ENCODE measurements around the gene GFPT2.

DNA sequence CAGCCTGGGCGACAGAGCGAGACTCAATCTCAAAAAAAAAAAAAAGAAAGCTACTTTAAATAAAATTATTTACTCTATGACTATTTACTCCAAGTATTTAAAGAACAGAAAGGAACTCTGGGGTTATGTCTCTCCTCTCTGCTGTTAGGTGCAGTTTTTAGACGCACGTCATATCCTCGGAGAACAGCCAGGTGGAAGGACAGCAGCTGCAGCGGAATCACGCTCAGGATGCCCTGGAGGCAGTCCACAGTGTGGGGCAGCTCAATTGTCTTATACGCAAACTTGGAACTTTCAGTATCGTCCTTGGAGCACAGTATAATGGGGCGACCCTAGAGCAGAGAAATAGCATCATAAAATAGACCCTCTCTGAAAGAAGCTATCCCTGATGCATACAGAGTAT lies 50.9 kb downstream of the GFPT2 start:
- TF ChIP-seq NR2C1 (IDR thresholded peaks at IDR 0.05) (no peak), POLR2A (IDR thresholded peaks at IDR 0.05; ENCODE audit: low read depth, low read length) (no peak), POLR2AphosphoS5 (IDR thresholded peaks at IDR 0.05; ENCODE audit: low read length) (no peak), EZH2 (IDR thresholded peaks at IDR 0.05; ENCODE audit: borderline replicate concordance, control insufficient read depth, low read depth, low read length) (no peak), SP1 (IDR thresholded peaks at IDR 0.05; ENCODE audit: low read depth, low read length) (no peak), TCF7 (IDR thresholded peaks at IDR 0.05; ENCODE audit: borderline replicate concordance) (no peak), RAD21 (IDR thresholded peaks at IDR 0.05; ENCODE audit: insufficient read depth, low read depth, low read length) (no peak), CEBPB (IDR thresholded peaks at IDR 0.05; ENCODE audit: borderline replicate concordance in 1 of 2, low read depth in 2 of 2, low read length in 2 of 2) (no peak), BRCA1 (IDR thresholded peaks at IDR 0.05; ENCODE audit: low read depth, low read length) (no peak)
- TF ChIP-seq, protein P1, sequence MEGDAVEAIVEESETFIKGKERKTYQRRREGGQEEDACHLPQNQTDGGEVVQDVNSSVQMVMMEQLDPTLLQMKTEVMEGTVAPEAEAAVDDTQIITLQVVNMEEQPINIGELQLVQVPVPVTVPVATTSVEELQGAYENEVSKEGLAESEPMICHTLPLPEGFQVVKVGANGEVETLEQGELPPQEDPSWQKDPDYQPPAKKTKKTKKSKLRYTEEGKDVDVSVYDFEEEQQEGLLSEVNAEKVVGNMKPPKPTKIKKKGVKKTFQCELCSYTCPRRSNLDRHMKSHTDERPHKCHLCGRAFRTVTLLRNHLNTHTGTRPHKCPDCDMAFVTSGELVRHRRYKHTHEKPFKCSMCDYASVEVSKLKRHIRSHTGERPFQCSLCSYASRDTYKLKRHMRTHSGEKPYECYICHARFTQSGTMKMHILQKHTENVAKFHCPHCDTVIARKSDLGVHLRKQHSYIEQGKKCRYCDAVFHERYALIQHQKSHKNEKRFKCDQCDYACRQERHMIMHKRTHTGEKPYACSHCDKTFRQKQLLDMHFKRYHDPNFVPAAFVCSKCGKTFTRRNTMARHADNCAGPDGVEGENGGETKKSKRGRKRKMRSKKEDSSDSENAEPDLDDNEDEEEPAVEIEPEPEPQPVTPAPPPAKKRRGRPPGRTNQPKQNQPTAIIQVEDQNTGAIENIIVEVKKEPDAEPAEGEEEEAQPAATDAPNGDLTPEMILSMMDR (IDR thresholded peaks at IDR 0.05 in 2 of 3, conservative IDR thresholded peaks at IDR 0.05 in 1 of 3; ENCODE audit: control insufficient read depth in 2 of 3, extremely low read depth in 1 of 3, insufficient read depth in 1 of 3, low read depth in 3 of 3, low read length in 3 of 3): no peak

All from GM12878 (cell line).